ENCODE results near the gene BCAS3.

BCAS3 gene

GRCh38 chr17:61279476-61280145 lies 602.0 kb downstream of the BCAS3 start:
- no peak for DNase-seq

- no peak for DNase-seq
Measured at GRCh38 chr17:61280338-61280737, 602.7 kb downstream of the BCAS3 start.

GRCh38 chr17:61280851-61281250 lies 603.2 kb downstream of the BCAS3 start:
- DNase-seq: no peak

- no peak for DNase-seq
Measured at GRCh38 chr17:61282377-61282776, 604.7 kb downstream of the BCAS3 start.

- DNase-seq: no peak
Measured at GRCh38 chr17:61283043-61283442, 605.4 kb downstream of the BCAS3 start.

- DNase-seq: no peak
Measured at GRCh38 chr17:61284174-61284573, 606.5 kb downstream of the BCAS3 start.

DNA sequence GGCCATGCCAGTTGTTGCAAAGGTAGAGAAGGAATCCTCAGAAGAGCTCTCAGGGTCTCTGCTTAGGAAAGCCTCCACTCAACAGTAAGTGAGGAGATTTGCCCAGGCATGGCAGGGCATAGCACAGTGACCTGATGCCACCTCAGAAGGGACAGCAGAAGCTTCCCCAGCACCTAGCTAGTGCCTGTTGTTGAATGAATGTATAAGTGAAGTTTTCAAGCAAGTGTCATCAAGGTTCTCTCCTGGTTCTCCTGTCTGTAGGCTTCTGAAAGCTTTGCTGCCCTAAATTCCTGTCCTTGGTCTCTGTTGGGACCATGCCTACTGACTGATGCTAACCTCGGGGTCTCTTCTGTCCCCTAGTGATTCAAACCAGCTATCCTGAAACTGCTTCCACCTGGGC lies 607.1 kb downstream of the BCAS3 start:
- DNase-seq: no peak

DNA sequence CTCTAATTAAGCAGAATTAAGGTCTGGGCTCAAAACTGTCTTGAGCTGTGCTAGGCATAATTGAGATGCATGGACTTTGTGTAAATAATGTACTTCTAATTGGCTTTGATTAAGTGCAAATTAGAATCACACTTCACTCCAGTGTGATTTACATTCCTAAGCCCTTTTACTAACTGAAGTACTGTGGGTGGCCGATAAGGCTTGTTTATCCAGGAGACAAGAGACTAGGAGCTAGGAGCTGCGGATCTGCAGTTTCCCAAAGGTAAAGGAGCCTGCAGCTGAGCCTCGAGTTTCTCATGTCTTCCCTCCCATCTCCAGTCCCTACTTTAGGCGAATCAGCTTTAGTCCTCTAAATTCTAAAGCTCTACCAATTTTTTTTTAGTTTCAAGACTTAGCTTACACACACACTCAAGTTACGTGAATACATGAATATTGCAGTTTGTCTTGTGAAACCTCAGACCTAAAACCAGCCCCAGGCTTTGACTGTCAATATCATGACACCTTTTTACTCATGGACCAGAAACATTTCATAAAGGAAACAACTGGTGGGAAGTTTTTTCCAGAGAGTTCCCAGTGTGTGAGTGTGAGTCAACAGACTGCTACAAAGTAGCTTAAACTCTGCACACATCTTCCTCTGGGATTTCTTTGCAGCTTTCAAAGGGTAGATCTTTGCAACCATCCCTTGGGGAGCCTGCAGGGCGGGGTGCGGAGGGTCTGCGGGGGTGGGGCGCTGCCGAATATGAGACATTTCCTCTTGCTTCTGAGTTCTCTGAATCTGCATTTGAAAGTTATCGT lies 608.1 kb downstream of the BCAS3 start:
- DNase-seq: no peak

- no peak for DNase-seq
Measured at GRCh38 chr17:61286449-61286848, 608.8 kb downstream of the BCAS3 start.

DNA sequence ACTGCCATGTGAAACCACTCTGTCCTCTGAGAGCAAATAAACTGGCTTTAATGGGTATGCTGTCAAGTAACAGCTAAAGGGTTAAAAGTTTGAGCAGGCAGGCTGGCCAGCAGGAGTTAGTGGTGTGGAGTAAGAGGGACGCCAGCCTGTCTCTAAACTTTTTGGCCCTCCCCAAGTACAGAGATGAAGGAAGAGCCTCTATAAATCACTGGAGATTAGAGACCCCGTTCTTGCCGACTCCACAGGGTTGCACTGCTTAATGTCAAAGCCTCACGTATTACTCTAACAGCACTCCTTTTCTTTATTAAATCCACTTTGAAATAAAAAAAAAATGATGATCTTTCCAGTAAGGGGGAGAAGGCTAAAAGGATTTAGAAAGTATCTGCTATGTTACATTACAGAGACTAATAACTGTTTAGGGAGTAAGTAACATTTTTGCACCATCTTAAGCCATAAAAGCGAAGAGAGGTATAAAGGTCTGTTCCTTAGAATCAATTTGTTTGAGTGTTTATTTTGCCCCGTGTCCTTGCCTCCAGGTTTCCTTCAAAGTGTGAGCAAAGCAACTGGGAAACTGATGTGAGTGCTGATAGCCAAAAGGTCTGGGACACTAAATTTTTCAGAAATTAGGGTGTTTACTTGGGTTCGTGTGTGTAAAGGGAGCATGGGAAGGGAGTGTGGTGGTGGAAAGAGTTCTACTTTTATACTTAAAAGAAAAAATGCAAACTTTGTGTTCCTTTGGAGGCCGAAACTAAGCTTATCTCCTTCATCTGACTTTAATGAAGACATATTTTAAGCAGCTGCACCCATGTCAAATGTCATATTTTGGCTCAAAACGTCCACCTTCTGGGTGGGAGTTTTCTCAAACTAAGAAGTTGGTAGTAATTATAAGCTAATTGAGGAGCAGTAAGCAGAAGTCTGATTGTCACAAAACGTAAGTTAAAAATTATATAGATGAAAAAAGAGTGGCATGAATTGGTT lies 612.0 kb downstream of the BCAS3 start:
- DNase-seq: no peak

- no peak for DNase-seq
Measured at GRCh38 chr17:61291451-61292285, 614.0 kb downstream of the BCAS3 start.

DNA sequence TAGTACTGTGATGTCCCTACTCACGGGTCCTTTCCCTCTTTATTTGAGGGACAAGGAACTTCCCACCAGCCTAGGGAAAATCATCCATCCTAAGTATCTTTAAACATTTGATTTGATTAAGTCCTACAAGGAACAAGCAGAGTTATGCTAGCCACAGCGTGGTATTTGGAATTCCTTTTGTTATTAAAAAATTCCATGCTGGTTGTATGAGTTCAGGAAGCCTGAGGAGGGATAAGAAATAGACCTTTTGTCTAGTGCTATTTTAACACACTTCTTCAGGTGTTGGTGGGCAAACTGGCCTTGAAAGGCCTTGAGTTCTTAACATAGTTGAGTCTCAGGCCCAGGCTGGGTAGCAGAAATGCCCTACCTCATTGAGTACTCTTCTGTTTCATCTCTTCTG lies 616.6 kb downstream of the BCAS3 start:
- no peak for DNase-seq

DNA sequence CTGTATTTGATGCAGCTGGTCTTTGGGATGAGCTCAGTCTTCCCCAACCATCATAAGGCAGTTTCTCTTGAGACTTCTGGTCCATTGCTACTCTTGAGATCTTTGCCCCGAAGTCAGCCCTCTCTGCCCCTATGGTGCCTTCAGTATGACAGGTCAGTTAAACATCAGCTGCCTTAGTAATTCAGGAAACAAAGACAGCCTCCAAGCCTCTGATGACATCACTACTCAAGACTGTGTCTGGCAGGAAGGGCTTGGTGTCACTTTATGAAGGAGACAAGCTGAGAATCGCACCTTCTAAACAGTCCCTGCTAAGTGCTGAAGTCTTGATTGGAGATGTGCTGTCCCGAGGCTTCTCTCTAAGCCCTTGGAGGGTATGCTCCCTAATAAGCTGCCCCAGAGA lies 617.1 kb downstream of the BCAS3 start:
- no peak for DNase-seq

- no peak for DNase-seq
Measured at GRCh38 chr17:61296058-61296457, 618.4 kb downstream of the BCAS3 start.

DNA sequence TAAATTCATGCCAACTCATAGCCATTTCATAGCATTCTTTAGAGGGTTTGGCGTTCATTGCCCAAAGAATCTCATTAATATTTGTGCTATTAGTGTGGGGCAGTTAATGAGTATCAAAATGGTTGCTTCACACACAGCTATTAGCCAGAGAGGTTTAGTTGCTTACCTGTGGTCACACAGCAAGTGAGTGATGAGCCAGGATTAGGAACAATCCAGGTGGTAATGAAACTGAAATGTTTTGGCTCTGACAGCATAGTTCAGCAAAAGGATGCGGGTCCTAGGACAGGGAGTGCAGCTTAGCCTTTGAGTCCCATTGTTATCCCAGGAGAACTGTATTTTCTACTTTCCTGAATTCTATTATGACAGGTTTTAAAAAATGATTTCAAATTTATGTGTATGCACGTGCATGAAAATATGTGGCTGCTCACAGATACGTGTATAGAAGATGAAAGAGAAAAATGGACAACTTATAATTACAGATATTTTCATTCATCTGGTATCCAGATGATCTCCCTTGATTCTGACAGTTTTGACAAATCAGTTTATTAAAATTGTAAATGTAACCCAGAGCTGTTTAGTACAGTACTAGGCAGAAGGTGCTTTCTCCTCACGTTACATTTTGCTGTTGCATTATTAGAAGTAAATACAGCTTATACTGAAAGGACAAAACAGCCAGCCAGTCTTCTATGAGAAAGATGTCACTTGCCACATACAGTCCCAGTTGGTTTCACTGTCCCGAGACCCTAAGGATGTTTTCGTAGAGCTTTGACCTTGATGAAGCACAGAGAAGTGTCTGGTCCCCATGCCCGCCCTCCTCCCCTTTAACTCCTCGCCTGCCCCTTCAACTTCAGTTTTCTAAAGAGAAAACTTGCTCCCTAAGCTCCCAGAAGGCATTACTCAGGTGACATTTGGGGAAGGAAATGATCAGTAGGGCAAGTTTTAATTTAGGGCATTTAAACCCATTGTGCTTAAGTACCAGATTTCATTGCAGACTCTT lies 622.2 kb downstream of the BCAS3 start:
- no peak for DNase-seq

DNA sequence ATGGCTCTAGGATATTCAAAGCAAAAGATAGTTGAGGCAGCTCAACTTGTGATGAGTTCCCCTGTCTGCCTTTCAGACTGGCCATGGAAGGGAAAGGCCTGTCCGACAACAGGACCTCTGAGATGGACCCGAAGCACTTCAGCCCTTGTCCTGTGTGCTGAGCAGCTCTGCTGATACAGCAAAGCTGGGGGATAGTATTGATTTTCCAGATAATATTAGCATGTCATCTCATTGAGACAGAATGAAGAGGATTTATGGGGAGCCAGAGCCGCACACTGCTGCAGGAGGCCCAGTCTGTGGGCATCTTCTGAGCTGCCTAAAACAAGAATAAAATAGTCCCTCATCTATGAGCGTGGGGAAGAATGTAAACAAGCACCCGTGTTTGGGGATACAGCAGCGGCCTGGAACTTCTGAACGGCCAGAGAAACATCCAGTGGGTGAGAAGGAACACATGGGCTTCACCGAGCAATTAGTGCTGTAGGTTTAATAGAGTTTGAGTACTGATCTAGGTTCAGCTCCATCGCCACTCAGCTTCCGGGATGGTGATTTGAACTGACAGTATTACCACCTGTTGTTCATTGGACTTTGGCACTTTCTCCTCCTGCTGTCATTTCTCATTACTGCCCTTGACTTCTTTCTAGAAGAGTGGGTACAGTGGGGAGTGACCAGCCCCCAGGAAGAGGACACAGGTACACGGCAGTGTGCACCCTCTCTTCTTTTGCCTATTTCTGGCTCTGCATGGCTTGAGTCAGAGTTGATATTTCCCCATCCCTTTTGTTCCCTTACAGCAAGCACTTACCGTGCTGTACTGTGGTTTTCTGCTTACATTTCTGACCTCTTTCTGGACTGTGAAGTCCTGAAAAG lies 625.5 kb downstream of the BCAS3 start:
- no peak for DNase-seq

- no peak for DNase-seq
Measured at GRCh38 chr17:61303817-61304096, 626.1 kb downstream of the BCAS3 start.

DNA sequence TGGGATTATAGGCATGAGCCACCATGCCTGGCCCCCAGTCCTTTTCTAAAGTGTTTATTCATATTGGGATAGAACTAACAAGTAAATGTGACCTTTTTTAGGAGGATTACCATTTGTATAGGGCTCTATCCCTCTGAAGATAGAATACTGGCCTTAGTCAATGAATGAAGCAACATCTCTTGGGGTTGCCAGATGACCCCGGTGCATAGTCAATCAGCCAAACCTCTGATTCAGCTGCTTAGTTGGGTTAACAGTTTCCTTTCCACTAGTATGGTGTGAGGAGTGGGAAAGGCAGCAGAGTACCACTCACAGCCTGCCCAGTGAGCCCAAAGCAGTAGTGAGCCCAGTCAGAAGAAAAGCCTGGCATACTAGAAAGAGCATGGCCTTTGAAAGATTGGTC lies 627.4 kb downstream of the BCAS3 start:
- DNase-seq: no peak

- DNase-seq: no peak
Measured at GRCh38 chr17:61306003-61306402, 628.4 kb downstream of the BCAS3 start.
